ENCODE measurements around the gene KRT37. TPM values are rescaled to one million over a fixed set of nuclear protein-coding genes. Genes with fewer than 3 reads are reported as not detected.

KRT37 gene
- total RNA-seq, 1 experiment from 2014 or later = 3.2 TPM

DNA sequence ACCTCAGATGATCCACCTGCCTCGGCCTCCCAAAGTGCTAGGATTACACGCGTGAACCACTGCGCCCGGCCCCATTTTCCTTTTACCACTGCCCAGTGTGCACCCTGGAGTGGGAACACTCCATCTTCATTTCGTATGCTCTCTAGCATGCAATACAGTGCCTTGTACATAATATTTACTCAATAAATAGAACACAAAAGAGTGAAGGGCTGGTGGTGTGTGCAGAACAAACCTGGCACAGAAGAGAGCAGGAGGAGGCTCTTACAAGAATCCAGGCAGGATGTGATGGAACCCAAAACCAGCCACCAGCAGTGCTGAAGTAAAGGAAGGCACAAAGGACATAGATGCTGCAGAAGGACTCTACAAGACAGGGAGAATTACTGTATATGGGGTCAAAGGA is 7.3 kb downstream of the KRT37 start:
- H2AFZ ChIP-seq (ENCODE audit: low read length) = 0 out of 2 replicates have a peak overlapping the region, but pooled peaks have one; percentile 7

DNA sequence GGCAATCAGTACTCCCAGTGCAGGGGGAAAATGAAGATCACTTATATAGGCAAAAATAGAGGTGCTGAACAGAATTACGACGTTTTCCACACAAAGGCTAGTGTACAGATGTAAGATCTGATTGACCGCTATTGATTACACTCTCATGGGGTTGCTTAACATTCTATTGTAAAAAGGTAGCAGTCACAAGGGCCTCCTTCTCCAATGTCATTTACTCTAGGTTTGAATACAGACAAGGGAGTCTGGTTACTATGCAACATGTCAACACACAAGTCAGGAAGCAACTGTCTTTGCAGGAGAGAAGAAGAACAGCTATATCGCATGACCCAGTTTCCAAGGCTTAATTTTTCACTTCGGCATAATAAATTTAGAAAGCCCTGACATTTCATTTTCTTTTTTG is 7.9 kb downstream of the KRT37 start:
- Histone ChIP-seq H3K36me3 (ENCODE audit: low read depth, low read length) (no peaks in the 10 kb centered on the region), H3K27ac (ENCODE audit: low read length) (no peak overlapping the region), H3K9me2 (replicated peaks; ENCODE audit: low read length) (no peaks in the 10 kb centered on the region), H3K4me3 (ENCODE audit: low read length) (no peak overlapping the region), H3K79me2 (ENCODE audit: low read length) (no peaks in the 10 kb centered on the region), H3K9me3 (ENCODE audit: low read length) (no peaks in the 10 kb centered on the region), H3K27me3 (ENCODE audit: low read length) (no peaks in the 10 kb centered on the region), H3K9ac (ENCODE audit: low read length) (no peak overlapping the region), H3K4me1 (ENCODE audit: insufficient read depth, low read length) (peaks cover 52% of the 10 kb centered on the region), H3K4me2 (ENCODE audit: low read length) (no peak overlapping the region), H2AFZ (ENCODE audit: low read length) (no peak overlapping the region), H3F3A (ENCODE audit: low read length, unreplicated experiment) (no peaks in the 10 kb centered on the region), H4K20me1 (ENCODE audit: low read length) (no peaks in the 10 kb centered on the region)
- DNase-seq = no peak
- ATAC-seq = no peak
- POLR2A ChIA-PET (ENCODE audit: unreplicated experiment) = no interaction called here
- intact Hi-C loops (cut with micrococcal nuclease) = no loop called here
- BruUV-seq (replicated peaks) = no TSS peak
- TF ChIP-seq EZH2 (IDR thresholded peaks at IDR 0.05; ENCODE audit: low read length, unreplicated experiment) = no peak
- CTCF ChIA-PET = interaction anchor here (0.6 kb wide), 1 partner anchor 108 kb away, joined by 3 read pairs; no protein-coding TSS in a partner anchor

More for the DNA sequence above, 7.3 kb downstream of the KRT37 start:
- TF ChIP-seq EZH2 (IDR thresholded peaks at IDR 0.05; ENCODE audit: low read length, unreplicated experiment) (no peak), EZH2phosphoT487 (IDR thresholded peaks at IDR 0.05; ENCODE audit: borderline replicate concordance, low read length) (no peak)
- TF ChIP-seq, protein P1, sequence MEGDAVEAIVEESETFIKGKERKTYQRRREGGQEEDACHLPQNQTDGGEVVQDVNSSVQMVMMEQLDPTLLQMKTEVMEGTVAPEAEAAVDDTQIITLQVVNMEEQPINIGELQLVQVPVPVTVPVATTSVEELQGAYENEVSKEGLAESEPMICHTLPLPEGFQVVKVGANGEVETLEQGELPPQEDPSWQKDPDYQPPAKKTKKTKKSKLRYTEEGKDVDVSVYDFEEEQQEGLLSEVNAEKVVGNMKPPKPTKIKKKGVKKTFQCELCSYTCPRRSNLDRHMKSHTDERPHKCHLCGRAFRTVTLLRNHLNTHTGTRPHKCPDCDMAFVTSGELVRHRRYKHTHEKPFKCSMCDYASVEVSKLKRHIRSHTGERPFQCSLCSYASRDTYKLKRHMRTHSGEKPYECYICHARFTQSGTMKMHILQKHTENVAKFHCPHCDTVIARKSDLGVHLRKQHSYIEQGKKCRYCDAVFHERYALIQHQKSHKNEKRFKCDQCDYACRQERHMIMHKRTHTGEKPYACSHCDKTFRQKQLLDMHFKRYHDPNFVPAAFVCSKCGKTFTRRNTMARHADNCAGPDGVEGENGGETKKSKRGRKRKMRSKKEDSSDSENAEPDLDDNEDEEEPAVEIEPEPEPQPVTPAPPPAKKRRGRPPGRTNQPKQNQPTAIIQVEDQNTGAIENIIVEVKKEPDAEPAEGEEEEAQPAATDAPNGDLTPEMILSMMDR (conservative IDR thresholded peaks at IDR 0.05; ENCODE audit: low read depth, low read length) = no peak
- Histone ChIP-seq H3K9ac (ENCODE audit: low read length) (peak overlapping the region; percentile 40), H3K27ac (ENCODE audit: low read length) (peak overlapping the region; percentile 93), H3K27me3 (ENCODE audit: low read length) (no peaks in the 10 kb centered on the region), H3K9me3 (ENCODE audit: low read length) (no peaks in the 10 kb centered on the region), H3K79me2 (ENCODE audit: low read length) (no peaks in the 10 kb centered on the region), H3F3A (ENCODE audit: low read length, unreplicated experiment) (no peaks in the 10 kb centered on the region), H3K9me2 (replicated peaks; ENCODE audit: low read length) (no peaks in the 10 kb centered on the region), H3K36me3 (ENCODE audit: low read depth, low read length) (no peaks in the 10 kb centered on the region), H3K4me3 (ENCODE audit: low read length) (no peak overlapping the region; the same call in 1 of the 2 replicates), H3K4me1 (ENCODE audit: insufficient read depth, low read length) (peaks cover 56% of the 10 kb centered on the region), H3K4me2 (ENCODE audit: low read length) (peak overlapping the region; percentile 67), H4K20me1 (ENCODE audit: low read length) (no peaks in the 10 kb centered on the region)
- DNase-seq (no peak), ATAC-seq (no peak)
- POLR2A ChIA-PET (ENCODE audit: unreplicated experiment) = no interaction called here
- CTCF ChIA-PET = interaction anchor here (0.6 to 1.4 kb wide), 5 partner anchors 13 to 131 kb away, joined by 3 to 6 read pairs (median 6); no protein-coding TSS in a partner anchor
- intact Hi-C loops (cut with micrococcal nuclease) = no loop called here
- BruUV-seq (replicated peaks) = no TSS peak

DNA sequence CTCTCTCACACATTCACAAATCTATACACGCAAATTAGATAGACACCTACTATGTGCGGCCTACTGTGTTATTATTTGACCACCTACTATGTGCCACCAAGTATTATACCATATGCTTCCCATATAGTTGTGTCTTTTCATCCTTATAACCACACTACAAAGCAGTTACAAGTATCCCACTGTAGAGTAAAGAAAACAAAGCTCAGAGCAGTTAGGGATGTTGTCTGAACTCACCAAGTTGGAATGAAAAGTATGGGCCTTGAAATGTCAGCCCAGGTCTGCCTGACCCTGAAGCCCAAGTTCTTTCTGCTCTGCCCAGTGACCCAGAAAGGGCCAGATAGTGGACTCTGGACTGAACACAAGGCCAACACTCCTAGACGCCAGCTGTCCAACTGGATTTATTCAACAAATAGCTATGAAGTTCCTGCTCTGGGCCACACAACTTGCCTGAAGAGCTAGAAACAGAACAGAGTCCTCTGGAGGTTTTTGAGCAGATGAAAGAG is 8.5 kb downstream of the KRT37 start:
- no peak for ATAC-seq

More for the DNA sequence above, 8.5 kb downstream of the KRT37 start:
- intact Hi-C loops (cut with micrococcal nuclease) = no loop called here
- Histone ChIP-seq H3K4me2 (ENCODE audit: low read length) (no peak overlapping the region), H3K9me3 (ENCODE audit: low read length) (no peaks in the 10 kb centered on the region), H3K4me1 (ENCODE audit: insufficient read depth, low read length) (peaks cover 46% of the 10 kb centered on the region), H3K79me2 (ENCODE audit: low read length) (no peaks in the 10 kb centered on the region), H4K20me1 (ENCODE audit: low read length) (no peaks in the 10 kb centered on the region), H3K9me2 (replicated peaks; ENCODE audit: low read length) (no peaks in the 10 kb centered on the region), H3K4me3 (ENCODE audit: low read length) (no peak overlapping the region), H3K9ac (ENCODE audit: low read length) (no peak overlapping the region), H3K27ac (ENCODE audit: low read length) (no peak overlapping the region), H3F3A (ENCODE audit: low read length, unreplicated experiment) (no peaks in the 10 kb centered on the region), H2AFZ (ENCODE audit: low read length) (no peak overlapping the region), H3K36me3 (ENCODE audit: low read depth, low read length) (no peaks in the 10 kb centered on the region), H3K27me3 (ENCODE audit: low read length) (no peaks in the 10 kb centered on the region)
- BruUV-seq (replicated peaks) = no TSS peak
- ChIA-PET CTCF (no interaction called here), POLR2A (ENCODE audit: unreplicated experiment) (no interaction called here)
- no peak for DNase-seq
- no peak for TF ChIP-seq EZH2phosphoT487 (IDR thresholded peaks at IDR 0.05; ENCODE audit: borderline replicate concordance, low read length)
- TF ChIP-seq, protein P1 (conservative IDR thresholded peaks at IDR 0.05; ENCODE audit: low read depth, low read length) = no peak
- TF ChIP-seq EZH2 (IDR thresholded peaks at IDR 0.05; ENCODE audit: low read length, unreplicated experiment) = no peak

Data from PC-3 (cell line).